Activated T-cell treated with anti-CD3 and anti-CD28 coated beads, Interleukin-2, amount 50 U/mL, for 4 hours (primary cell): Measurements from ENCODE around the gene FGF9. TPM values are rescaled to one million over a fixed set of nuclear protein-coding genes. Genes with fewer than 3 reads are reported as not detected.

Experiments
- ATAC-seq, 2 donors: fragments of 200-7000 bp; cut with Tn5 transposase; one replicate each; pipeline ENCODE4 v1.10.0; 2021
- DNase-seq: peaks from one replicate; pipeline ENCODE4 v3.0.0-alpha.2; 2020
- H3K27me3 Mint-ChIP-seq: one replicate; pipeline ENCODE4 v1.8.0; 2021; ENCODE audit warnings: low read depth, mixed read lengths
- H3K36me3 Mint-ChIP-seq: one replicate; pipeline ENCODE4 v1.8.0; 2022; ENCODE audit warnings: mixed read lengths; ENCODE audit not compliant: insufficient read depth
- H3K4me1 Mint-ChIP-seq: one replicate; pipeline ENCODE4 v1.8.0; 2021; ENCODE audit warnings: low read depth, mixed read lengths
- H3K4me3 Mint-ChIP-seq: one replicate; pipeline ENCODE4 v1.8.0; 2021; ENCODE audit warnings: mild to moderate bottlenecking, moderate library complexity, mixed read lengths
- H3K9me3 Mint-ChIP-seq: one replicate; pipeline ENCODE4 v1.8.0; 2021; ENCODE audit warnings: mixed read lengths
- total RNA-seq, 3 donors: library from RNA; stranded (reverse); gene quantifications; one replicate each; pipeline ENCODE4 v1.2.1, GENCODE V29; 2021

The FGF9 gene
- total RNA-seq, 3 donors from 2014 or later, result 0.54 to 3.0 (median 0.63) TPM

DNA sequence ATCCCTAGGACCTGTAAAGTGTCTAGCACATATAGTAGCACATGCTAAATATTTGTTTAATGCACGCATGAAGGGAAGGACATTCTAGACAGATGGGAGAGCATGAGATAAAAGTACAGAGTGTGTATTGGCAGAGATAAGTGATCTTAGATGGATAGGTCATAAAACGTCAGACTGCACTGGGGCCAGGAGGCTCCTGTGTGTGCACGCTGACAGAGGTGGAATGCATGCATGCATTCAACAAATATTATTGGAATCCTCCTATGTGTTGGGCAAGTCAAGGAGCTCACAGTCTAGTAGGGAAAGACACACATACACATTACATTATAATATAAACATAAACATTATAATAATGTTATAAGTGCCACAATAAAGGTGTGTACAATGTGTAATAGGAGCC lies 73.3 kb downstream of the FGF9 start:
- no peaks in the 10 kb centered on the region for H3K4me1 Mint-ChIP-seq
- no peak for DNase-seq
- no peaks in the 10 kb centered on the region for H3K36me3 Mint-ChIP-seq
- no peak overlapping the region for H3K4me3 Mint-ChIP-seq
- peaks cover 5% of the 10 kb centered on the region for H3K27me3 Mint-ChIP-seq
- no peak for ATAC-seq
- no peaks in the 10 kb centered on the region for H3K9me3 Mint-ChIP-seq

DNA sequence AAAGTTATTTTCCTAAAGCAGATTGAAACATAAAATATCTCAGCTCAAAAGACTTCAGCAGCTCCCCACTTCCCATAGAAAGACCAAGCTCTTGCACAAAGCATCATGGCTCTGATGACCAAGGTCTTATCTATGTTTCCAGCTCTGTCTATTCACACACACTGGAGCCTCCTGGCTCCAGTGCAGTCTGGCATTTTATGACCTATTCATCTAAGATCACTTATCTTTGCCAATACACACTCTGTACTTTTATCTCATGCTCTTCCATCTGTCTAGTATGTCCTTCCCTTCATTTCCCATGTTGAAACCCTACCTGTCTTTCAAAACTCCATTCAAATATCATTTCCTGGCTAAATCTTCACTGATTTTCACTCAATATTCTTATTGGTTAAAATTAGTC lies 74.4 kb downstream of the FGF9 start:
- no peaks in the 10 kb centered on the region for H3K36me3 Mint-ChIP-seq
- peaks cover 3% of the 10 kb centered on the region for H3K9me3 Mint-ChIP-seq
- ATAC-seq (no peak), DNase-seq (no peak)
- H3K4me3 Mint-ChIP-seq, result no peak overlapping the region
- peaks cover 5% of the 10 kb centered on the region for H3K27me3 Mint-ChIP-seq
- no peaks in the 10 kb centered on the region for H3K4me1 Mint-ChIP-seq

DNA sequence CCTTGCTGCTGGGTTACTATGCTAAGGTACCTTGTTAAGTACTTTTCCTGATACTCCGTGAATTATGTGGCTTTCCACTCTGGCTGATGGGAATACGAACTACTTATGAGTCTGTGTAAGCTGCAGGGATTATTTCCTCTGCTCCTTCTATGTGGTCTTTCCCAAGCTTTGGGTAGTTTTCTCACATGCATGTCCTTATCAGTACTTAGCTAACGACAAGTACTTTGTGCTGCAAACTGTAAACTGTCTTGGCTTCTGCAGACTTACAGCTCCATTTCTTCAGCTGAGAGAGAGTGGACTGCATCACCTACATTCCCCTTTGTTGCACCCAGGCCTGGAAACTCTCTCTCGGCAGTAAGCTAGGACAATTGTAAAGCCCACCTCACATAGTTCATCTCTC lies 76.6 kb downstream of the FGF9 start:
- peaks cover 10% of the 10 kb centered on the region for H3K27me3 Mint-ChIP-seq
- DNase-seq (no peak), ATAC-seq (no peak)
- H3K4me1 Mint-ChIP-seq, result no peaks in the 10 kb centered on the region
- no peaks in the 10 kb centered on the region for H3K36me3 Mint-ChIP-seq
- H3K4me3 Mint-ChIP-seq, result no peak overlapping the region
- H3K9me3 Mint-ChIP-seq, result peaks cover 3% of the 10 kb centered on the region

DNA sequence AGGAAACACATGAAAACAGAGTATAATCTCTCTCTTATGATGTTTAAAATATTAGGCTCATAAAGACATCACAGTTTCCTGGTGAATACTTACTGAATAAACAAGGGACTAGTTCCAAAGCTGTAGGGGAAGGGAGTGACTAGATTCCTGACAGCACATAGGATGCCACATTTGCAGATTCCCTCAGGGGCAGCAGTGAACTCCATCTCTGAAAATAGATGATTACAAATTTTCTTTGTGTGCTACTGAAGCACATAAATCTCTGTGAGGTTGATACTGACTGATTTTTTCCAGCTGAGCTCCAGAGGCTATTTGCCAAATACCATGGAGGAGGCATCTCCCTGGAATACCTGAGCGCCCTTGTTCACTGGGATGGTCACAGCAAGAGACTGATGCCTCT lies 77.3 kb downstream of the FGF9 start:
- DNase-seq (no peak), ATAC-seq (no peak)
- H3K9me3 Mint-ChIP-seq, result peaks cover 3% of the 10 kb centered on the region
- no peaks in the 10 kb centered on the region for H3K4me1 Mint-ChIP-seq
- no peak overlapping the region for H3K4me3 Mint-ChIP-seq
- peaks cover 10% of the 10 kb centered on the region for H3K27me3 Mint-ChIP-seq
- no peaks in the 10 kb centered on the region for H3K36me3 Mint-ChIP-seq

DNA sequence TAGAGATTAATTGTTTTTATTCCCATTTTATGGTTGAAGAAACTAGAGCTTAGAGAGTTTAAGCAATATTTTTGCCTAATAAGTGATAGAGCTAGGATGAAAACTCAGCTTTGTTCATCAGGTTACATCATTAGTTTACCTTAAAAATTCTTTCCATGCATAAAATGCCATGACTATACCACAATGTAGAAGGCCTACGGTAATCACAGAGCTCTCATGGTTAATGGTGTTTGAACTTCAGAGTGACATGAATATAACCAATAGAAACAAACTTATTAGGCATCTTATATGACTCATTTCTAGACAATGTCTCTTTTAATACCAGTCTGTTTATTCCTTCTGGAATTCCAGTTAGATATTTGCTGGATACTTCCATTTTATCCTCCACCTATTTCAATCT lies 78.5 kb downstream of the FGF9 start:
- no peaks in the 10 kb centered on the region for H3K36me3 Mint-ChIP-seq
- no peak for ATAC-seq
- H3K4me3 Mint-ChIP-seq, result no peak overlapping the region
- no peak for DNase-seq
- H3K4me1 Mint-ChIP-seq, result no peaks in the 10 kb centered on the region
- H3K9me3 Mint-ChIP-seq, result peaks cover 3% of the 10 kb centered on the region
- H3K27me3 Mint-ChIP-seq, result peaks cover 10% of the 10 kb centered on the region

DNA sequence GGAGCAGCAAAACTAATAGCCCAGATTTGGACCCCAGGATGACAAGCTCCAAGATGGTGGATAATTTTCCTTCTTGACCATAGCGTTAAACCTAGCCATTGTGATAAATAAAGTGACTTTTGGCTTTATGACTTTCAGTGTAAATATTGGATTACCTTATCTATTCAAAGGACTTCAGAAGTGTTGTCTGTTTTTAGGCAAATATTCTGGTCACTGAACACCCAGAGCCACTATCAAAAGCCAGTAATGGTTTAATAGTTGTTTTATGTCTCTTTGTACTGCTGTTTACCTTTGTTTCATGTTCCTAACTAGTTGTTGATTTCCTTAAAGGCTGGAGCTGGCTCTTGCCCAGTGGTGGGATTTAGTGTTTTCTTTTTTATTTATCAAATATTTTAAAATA lies 81.6 kb downstream of the FGF9 start:
- no peak overlapping the region for H3K4me3 Mint-ChIP-seq
- ATAC-seq, result no peak

DNA sequence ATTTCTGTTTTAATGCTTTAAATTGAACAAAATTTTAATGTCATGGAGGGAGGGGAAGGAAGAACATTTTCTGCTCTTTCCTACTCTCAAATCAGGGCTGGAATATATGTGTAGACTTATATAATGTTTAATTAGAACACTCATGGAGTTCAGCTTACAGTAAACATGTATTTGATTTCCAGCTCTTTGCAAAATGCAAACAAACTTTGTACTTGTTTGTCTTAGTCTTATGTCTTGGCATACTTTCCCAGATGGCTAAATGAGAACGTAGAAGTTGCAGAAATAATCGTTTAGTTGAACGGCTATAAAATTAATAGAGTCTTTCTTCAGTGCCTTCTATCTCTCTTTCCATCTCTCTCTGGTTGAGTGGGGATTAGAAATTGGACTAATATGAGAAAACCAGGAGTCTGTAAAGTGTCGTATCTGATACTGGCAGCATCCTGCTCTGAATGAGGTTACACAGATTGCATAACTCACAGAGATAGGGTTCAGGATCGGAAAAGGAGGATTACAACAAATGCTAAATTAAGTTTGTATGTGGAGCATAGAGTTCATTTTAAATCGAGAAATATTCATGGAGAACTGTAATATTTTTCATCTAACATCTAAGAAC lies 82.3 kb downstream of the FGF9 start:
- Mint-ChIP-seq H3K27me3 (peaks cover 7% of the 10 kb centered on the region), H3K9me3 (peaks cover 3% of the 10 kb centered on the region), H3K4me3 (no peak overlapping the region), H3K36me3 (no peaks in the 10 kb centered on the region), H3K4me1 (no peaks in the 10 kb centered on the region)
- DNase-seq, result no peak
- ATAC-seq, result no peak

More for the DNA sequence above, 81.6 kb downstream of the FGF9 start:
- no peaks in the 10 kb centered on the region for H3K36me3 Mint-ChIP-seq
- peaks cover 3% of the 10 kb centered on the region for H3K9me3 Mint-ChIP-seq
- peaks cover 11% of the 10 kb centered on the region for H3K27me3 Mint-ChIP-seq
- no peaks in the 10 kb centered on the region for H3K4me1 Mint-ChIP-seq
- no peak for DNase-seq

Other genes with a start within 250 kb of the FGF9 start
- gene ZDHHC20, start 211.8 kb upstream of the FGF9 start, total RNA-seq, result 10 to 100 TPM; 45.5 to 51.6 (median 48.9) TPM
- 10 to 100 TPM; 27.7 to 32.4 (median 28.4) TPM for gene MICU2, start 66.9 kb upstream of the FGF9 start, total RNA-seq